SK-N-MC (cell line): Measurements from ENCODE around the gene TBC1D9B.
"Not testable (repeated sequence)": the region's sequence is repeated elsewhere in the genome, so short reads cannot be mapped to it uniquely, and the experiment has no call there.

Experiments
- EZH2 ChIP-seq: fragments of 200-600 bp; sonication (generic); IDR thresholded peaks from one replicate; pipeline ENCODE4 v1.6.1; 2017; ENCODE audit warnings: antibody characterized with exemption
- FOXP2 ChIP-seq: optimal IDR thresholded peaks from 2 replicates; pipeline ENCODE3; 2011; ENCODE audit warnings: mild to moderate bottlenecking, moderate library complexity; ENCODE audit not compliant: insufficient read depth; ENCODE audit errors: extremely low read length, control extremely low read depth
- POLR2AphosphoS5 ChIP-seq: IDR thresholded peaks from 2 replicates; pipeline ENCODE4 v1.6.1; 2012; ENCODE audit warnings: mild to moderate bottlenecking, low read depth, low read length, borderline replicate concordance

DNA sequence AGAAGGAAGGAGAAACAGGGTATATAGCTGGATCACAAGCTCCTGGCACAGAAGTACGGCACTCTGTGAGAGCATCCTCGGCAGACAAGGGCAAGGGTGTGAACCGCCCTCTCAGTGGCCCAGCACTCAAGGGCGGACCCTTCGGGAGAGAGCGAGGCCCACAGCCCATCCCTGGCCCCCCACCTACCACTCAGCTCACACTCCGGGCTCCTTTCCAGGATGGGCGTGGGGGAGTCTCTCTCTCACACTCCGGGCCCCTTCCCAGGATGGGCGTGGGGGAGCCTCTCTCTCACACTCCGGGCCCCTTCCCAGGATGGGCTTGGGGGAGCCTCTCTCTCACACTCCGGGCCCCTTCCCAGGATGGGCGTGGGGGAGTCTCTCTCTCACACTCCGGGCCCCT is 36.2 kb downstream of the TBC1D9B start:
- not testable (repeated sequence) for TF ChIP-seq POLR2AphosphoS5, EZH2, FOXP2
